Measurements from ENCODE around the gene CAPN11. TPM values are rescaled to one million over a fixed set of nuclear protein-coding genes. Genes with fewer than 3 reads are reported as not detected.
A peak's percentile ranks its signal among the peaks of the same experiment; 100 is the strongest.

CAPN11 gene
- total and polyA plus RNA-seq, 7 donors: 0.05 to 0.32 (median 0.13) TPM; not detected in 3

DNA sequence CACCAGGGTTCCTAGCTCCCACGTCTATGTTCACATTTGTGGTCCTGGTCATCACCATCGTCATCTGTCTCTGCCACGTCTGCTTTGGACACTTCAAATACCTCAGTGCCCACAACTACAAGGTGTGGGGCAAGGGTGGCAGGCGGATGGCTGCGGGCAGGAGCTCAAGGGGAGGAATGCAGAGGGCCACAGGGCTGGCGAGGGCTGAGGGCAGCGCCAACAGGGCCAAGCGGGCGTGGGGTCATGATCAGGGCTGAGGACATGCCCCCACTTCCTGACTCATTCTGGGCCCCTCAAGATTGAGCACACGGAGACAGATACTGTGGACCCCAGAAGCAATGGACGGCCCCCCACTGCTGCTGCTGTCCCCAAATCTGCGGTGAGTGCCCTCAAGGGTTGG lies 4.6 kb upstream of the CAPN11 start:
- H3K36me3 ChIP-seq (ENCODE audit: insufficient read depth in 1 of 2, low read depth in 1 of 2): peaks cover 6 to 54% of the 10 kb centered on the region in 2 donors
- no peaks in the 10 kb centered on the region for H3K4me1 ChIP-seq
- intact Hi-C loops (cut with DNase I): no loop called here
- no peak overlapping the region for H3K4me3 ChIP-seq
- no peaks in the 10 kb centered on the region for H3K9me3 ChIP-seq
- DNase-seq (no peak), ATAC-seq (no peak)
- TF ChIP-seq, protein P1, sequence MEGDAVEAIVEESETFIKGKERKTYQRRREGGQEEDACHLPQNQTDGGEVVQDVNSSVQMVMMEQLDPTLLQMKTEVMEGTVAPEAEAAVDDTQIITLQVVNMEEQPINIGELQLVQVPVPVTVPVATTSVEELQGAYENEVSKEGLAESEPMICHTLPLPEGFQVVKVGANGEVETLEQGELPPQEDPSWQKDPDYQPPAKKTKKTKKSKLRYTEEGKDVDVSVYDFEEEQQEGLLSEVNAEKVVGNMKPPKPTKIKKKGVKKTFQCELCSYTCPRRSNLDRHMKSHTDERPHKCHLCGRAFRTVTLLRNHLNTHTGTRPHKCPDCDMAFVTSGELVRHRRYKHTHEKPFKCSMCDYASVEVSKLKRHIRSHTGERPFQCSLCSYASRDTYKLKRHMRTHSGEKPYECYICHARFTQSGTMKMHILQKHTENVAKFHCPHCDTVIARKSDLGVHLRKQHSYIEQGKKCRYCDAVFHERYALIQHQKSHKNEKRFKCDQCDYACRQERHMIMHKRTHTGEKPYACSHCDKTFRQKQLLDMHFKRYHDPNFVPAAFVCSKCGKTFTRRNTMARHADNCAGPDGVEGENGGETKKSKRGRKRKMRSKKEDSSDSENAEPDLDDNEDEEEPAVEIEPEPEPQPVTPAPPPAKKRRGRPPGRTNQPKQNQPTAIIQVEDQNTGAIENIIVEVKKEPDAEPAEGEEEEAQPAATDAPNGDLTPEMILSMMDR (IDR thresholded peaks at IDR 0.05): no peak
- no peak overlapping the region for H3K27ac ChIP-seq
- H3K27me3 ChIP-seq (ENCODE audit: insufficient read depth in 3 of 3, low read length in 2 of 3): no peaks in the 10 kb centered on the region
- 88 to 90% (median 88%) methylated on average over 12 of the region's 12 CpGs for WGBS, 3 donors

DNA sequence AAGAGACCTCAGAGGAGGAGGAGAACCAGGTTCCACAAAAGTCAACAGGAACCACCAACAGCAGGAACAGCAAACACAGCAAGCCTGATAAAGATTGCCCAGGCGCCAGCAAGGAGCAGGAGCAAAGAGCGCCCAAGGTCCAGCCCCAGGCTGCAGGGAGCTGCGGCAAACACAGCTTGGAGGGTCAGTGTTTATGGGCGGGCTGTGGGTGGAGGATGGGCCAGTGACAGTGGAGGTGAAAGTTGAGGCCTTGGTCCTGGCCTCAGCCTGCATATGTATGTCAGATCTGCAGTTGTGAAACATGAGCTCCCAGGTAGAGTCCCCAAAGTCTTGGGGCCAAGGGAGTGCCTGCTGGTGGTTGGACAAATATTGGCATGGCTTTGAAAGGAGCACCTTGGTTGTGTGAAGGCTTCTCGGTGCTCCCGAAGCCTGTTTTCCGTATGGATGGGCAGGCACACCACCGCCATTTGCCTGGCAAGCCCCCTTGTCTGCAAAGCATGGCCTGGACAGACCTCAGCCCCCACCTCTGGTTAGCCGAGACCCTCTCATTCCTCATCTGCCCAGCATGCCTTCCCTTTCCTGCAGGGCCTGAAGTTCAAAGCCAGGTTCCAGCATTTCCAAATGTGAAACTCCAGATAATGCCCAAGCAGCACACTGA lies 2.0 kb upstream of the CAPN11 start:
- Histone ChIP-seq H3K27me3 (ENCODE audit: insufficient read depth in 3 of 3, low read length in 2 of 3) (no peaks in the 10 kb centered on the region), H3K9me3 (no peaks in the 10 kb centered on the region), H3K4me3 (no peak overlapping the region), H3K4me1 (no peaks in the 10 kb centered on the region), H3K36me3 (ENCODE audit: insufficient read depth in 1 of 2, low read depth in 1 of 2) (peaks cover 0 to 30% of the 10 kb centered on the region in 2 donors), H3K27ac (no peak overlapping the region)
- no peak for DNase-seq
- intact Hi-C loops (cut with DNase I): no loop called here
- peak in 1 of 4 donors; percentile 1 for ATAC-seq
- 80 to 86% (median 86%) methylated on average over 8 to 9 of the region's 9 CpGs for WGBS, 3 donors
- TF ChIP-seq, protein P1 (IDR thresholded peaks at IDR 0.05): no peak

DNA sequence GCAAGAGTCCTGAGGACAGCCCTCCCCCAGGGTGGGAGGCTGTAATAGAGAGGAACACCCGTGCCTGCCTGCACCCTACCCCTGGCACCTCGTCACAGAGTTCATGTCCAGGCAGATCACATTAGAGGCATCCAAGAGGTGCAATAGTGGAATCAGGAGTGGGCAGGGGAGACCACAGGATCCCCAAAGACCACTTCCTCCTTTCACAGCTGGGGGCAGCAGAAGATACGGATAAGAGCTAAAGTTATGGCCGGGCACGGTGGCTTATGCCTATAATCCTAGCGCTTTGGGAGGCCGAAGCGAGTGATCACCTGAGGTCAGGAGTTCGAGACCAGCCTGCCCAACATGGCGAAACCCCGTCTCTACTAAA lies 1.5 kb upstream of the CAPN11 start:
- ATAC-seq (peak in 2 of 4 donors; percentile 3 to 18), DNase-seq (no peak)
- Histone ChIP-seq H3K4me3 (no peak overlapping the region), H3K27me3 (ENCODE audit: insufficient read depth in 3 of 3, low read length in 2 of 3) (no peaks in the 10 kb centered on the region), H3K4me1 (no peaks in the 10 kb centered on the region), H3K9me3 (no peaks in the 10 kb centered on the region), H3K27ac (no peak overlapping the region), H3K36me3 (ENCODE audit: insufficient read depth in 1 of 2, low read depth in 1 of 2) (peaks cover 0 to 29% of the 10 kb centered on the region in 2 donors)
- intact Hi-C loops (cut with DNase I): no loop called here
- 71 to 79% (median 76%) methylated on average over 11 of the region's 11 CpGs for WGBS, 3 donors
- TF ChIP-seq, protein P1 (IDR thresholded peaks at IDR 0.05): no peak

DNA sequence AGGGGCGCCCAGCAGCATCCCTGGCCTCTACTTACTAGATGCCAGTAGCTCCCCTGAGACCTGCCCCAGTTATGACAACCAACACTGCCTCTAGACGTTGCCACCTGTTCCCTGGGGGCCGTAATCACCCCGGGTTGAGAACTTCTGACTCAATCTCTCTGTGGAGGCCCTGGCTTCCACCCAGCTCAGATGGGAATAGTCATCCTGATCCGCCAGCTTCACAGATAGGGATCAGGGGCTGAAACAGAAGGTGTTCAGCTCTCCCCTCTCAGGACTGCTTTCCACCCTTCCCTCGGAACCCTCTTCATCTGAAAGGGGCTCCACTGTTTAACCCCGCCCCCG lies 3.3 kb downstream of the CAPN11 start:
- DNase-seq (no peak), ATAC-seq (peak; percentile 38 to 69 (median 51))
- Histone ChIP-seq H3K4me3 (no peak overlapping the region), H3K9me3 (no peaks in the 10 kb centered on the region), H3K36me3 (ENCODE audit: insufficient read depth in 1 of 2, low read depth in 1 of 2) (no peaks in the 10 kb centered on the region), H3K4me1 (no peaks in the 10 kb centered on the region), H3K27me3 (ENCODE audit: insufficient read depth in 3 of 3, low read length in 2 of 3) (peaks cover 0 to 4% (median 0%) of the 10 kb centered on the region in 3 donors), H3K27ac (no peak overlapping the region)
- intact Hi-C loops (cut with DNase I): no loop called here
- TF ChIP-seq, protein P1 (IDR thresholded peaks at IDR 0.05): no peak
- WGBS, 3 donors: 54 to 67% (median 58%) methylated on average over 8 of the region's 8 CpGs

All from psoas muscle (tissue), 8 donors.